Endothelial cell of umbilical vein (primary cell): Measurements from ENCODE around the gene ATP8A2. TPM values are rescaled to one million over a fixed set of nuclear protein-coding genes. Genes with fewer than 3 reads are reported as not detected.

Source experiments
- BruUV-seq: library from RNA; stranded (reverse); fragments of 400-500 nt; replicated peaks from 2 replicates; lab custom pipeline; 2021; lab: Mats Ljungman, UMichigan
- CTCF ChIA-PET: fragments of 300-600, 350-600 bp; sonication (Branson Sonifier 250); formaldehyde crosslinking; loops from one replicate; lab custom pipeline; 2021; ENCODE audit warnings: antibody characterized with exemption, inconsistent platforms; lab: Charles Lee
- POLR2A ChIA-PET: fragments of 300-600, 350-600 bp; sonication (Branson Sonifier 250); formaldehyde crosslinking; loops from one replicate; lab custom pipeline; 2021; ENCODE audit warnings: antibody characterized with exemption, inconsistent platforms; lab: Charles Lee
- DNase-seq: peaks from one replicate; pipeline ENCODE4 v3.0.0-alpha.2; 2011; ENCODE audit warnings: low read depth, low spot score
- FAIRE-seq: peaks from 2 replicates; lab custom pipeline; 2011; peaks lifted over from hg19 to GRCh38; lab: Jason Lieb, UNC
- H2AFZ ChIP-seq: 2 replicates; pipeline ENCODE4 v1.6.0; 2012; ENCODE audit warnings: low read depth, low read length, control low read depth, inconsistent platforms
- H3K27ac ChIP-seq: 2 replicates; pipeline ENCODE4 v1.5.1; 2011; ENCODE audit warnings: low read depth, mild to moderate bottlenecking, control low read depth, low read length, moderate library complexity; ENCODE audit not compliant: insufficient read depth
- H3K27me3 ChIP-seq, 2 experiments: 2 replicates each; pipeline versions ENCODE4 v1.6.0 to v1.6.1; 2011; ENCODE audit warnings: low read length in 2 of 2, mixed read lengths in 1 of 2; ENCODE audit not compliant: control insufficient read depth in 2 of 2, insufficient read depth in 2 of 2
- H3K36me3 ChIP-seq, 2 experiments: 2 replicates in 1 of 2; 3 replicates in 1 of 2; pipeline ENCODE4 v1.5.1; 2011; ENCODE audit warnings: low read length in 2 of 2, mild to moderate bottlenecking in 1 of 2, moderate library complexity in 1 of 2; ENCODE audit not compliant: control insufficient read depth in 2 of 2, insufficient read depth in 2 of 2; ENCODE audit errors: extremely low read depth in 1 of 2
- H3K4me1 ChIP-seq: 3 replicates; pipeline ENCODE4 v1.5.1; 2011; ENCODE audit warnings: mild to moderate bottlenecking, low read length; ENCODE audit not compliant: control insufficient read depth, insufficient read depth; ENCODE audit errors: extremely low read depth
- H3K4me2 ChIP-seq: 2 replicates; pipeline ENCODE4 v1.6.1; 2011; ENCODE audit warnings: low read length, control low read depth, mixed read lengths; ENCODE audit not compliant: insufficient read depth
- H3K4me3 ChIP-seq, 3 experiments: fragments of 200-600 bp in 1 of 3; sonication (generic), shearing (Covaris generic) in 1 of 3; replicated peaks in 1 of 3; 2 replicates each; pipeline ENCODE4 v1.5.1; 2011 to 2016; ENCODE audit warnings: control low read depth in 3 of 3, low read length in 3 of 3, mild to moderate bottlenecking in 2 of 3, inconsistent platforms in 1 of 3, low read depth in 1 of 3, moderate library complexity in 1 of 3; ENCODE audit not compliant: insufficient read depth in 1 of 3
- H3K79me2 ChIP-seq: 2 replicates; pipeline ENCODE4 v1.6.0; 2012; ENCODE audit warnings: low read length, inconsistent platforms; ENCODE audit not compliant: control insufficient read depth, insufficient read depth
- H3K9ac ChIP-seq: replicated peaks from 2 replicates; pipeline ENCODE3; 2011; ENCODE audit warnings: low read length, control low read depth; ENCODE audit not compliant: insufficient read depth; ENCODE audit errors: extremely low read depth
- H3K9me1 ChIP-seq: replicated peaks from 3 replicates; pipeline ENCODE4 v1.6.0; 2011; ENCODE audit warnings: mild to moderate bottlenecking, low read length; ENCODE audit not compliant: control insufficient read depth, insufficient read depth; ENCODE audit errors: extremely low read depth
- H3K9me3 ChIP-seq: replicated peaks from 2 replicates; pipeline ENCODE4 v1.5.1; 2012; ENCODE audit warnings: low read length, inconsistent platforms; ENCODE audit not compliant: control insufficient read depth, insufficient read depth
- H4K20me1 ChIP-seq: replicated peaks from 2 replicates; pipeline ENCODE3; 2011; ENCODE audit warnings: mild to moderate bottlenecking, low read length; ENCODE audit not compliant: control insufficient read depth, insufficient read depth; ENCODE audit errors: extremely low read depth
- EZH2 ChIP-seq: IDR thresholded peaks from 2 replicates; pipeline ENCODE4 v1.6.1; 2012; ENCODE audit warnings: borderline replicate concordance, low read depth, mild to moderate bottlenecking, moderate library complexity, low read length, inconsistent platforms; ENCODE audit not compliant: severe bottlenecking
- GATA2 ChIP-seq: IDR thresholded peaks from 2 replicates; pipeline ENCODE4 v1.7.0; 2011; ENCODE audit warnings: low read depth, mild to moderate bottlenecking, moderate library complexity, mixed read lengths, low read length; ENCODE audit not compliant: insufficient read length, insufficient read depth
- JUN ChIP-seq: IDR thresholded peaks from 2 replicates; pipeline ENCODE4 v1.6.1; 2011; ENCODE audit warnings: borderline replicate concordance, low read depth; ENCODE audit not compliant: insufficient read length, insufficient read depth
- MYC ChIP-seq: IDR thresholded peaks from one replicate; pipeline ENCODE4 v1.6.1; 2011; ENCODE audit warnings: mild to moderate bottlenecking, low read depth, low read length
- POLR2A ChIP-seq: IDR thresholded peaks from 2 replicates; pipeline ENCODE4 v1.6.1; 2012; ENCODE audit warnings: low read depth, mild to moderate bottlenecking, control low read depth, low read length
- POLR2AphosphoS5 ChIP-seq: IDR thresholded peaks from 2 replicates; pipeline ENCODE4 v1.6.1; 2012; ENCODE audit warnings: low read depth, mild to moderate bottlenecking, control low read depth, low read length, moderate library complexity; ENCODE audit not compliant: insufficient read depth
- dilution Hi-C: fragments of 300-500 bp; cut with MboI; formaldehyde crosslinking; loops from one replicate; pipeline ENCODE4 v1.15.0; 2019; ENCODE audit warnings: low sequenced_read_pairs; ENCODE audit not compliant: extremely low pct_ligation_motif_present
- intact Hi-C: fragments of 100-400 bp; cut with micrococcal nuclease; formaldehyde crosslinking; loops from one replicate; pipeline ENCODE4 v1.10.0; 2022
- polyA plus RNA-seq, 4 experiments: library from polyadenylated mRNA; depleted of rRNA in 3 of 4; stranded (reverse) in 3 of 4; unstranded in 1 of 4; fragments of >200 nt; gene quantifications; 2 replicates each; pipeline versions ENCODE4 v1.2.1 to v1.2.3, GENCODE V29; 2011 to 2012; ENCODE audit warnings: missing spikeins in 1 of 4
- total RNA-seq: library from RNA; stranded (reverse); gene quantifications from 2 replicates; pipeline ENCODE4 v1.2.3, GENCODE V29; 2021
- TF ChIP-seq, protein P1 (sequence below), 2 donors: IDR thresholded peaks; 1 replicate in 1 of 2; 2 replicates in 1 of 2; pipeline ENCODE4 v1.5.1; 2011; ENCODE audit warnings: low read length in 2 of 2, mild to moderate bottlenecking in 2 of 2, moderate library complexity in 2 of 2, control low read depth in 1 of 2, inconsistent platforms in 1 of 2, low read depth in 1 of 2; ENCODE audit not compliant: insufficient read depth in 1 of 2; ENCODE audit errors: extremely low read depth in 1 of 2

The ATP8A2 gene
- total and polyA plus RNA-seq, 2 donors (not counting 3 experiments of a cell fraction or from before 2014, with no cell fraction given): 0.11 to 0.49 TPM

DNA sequence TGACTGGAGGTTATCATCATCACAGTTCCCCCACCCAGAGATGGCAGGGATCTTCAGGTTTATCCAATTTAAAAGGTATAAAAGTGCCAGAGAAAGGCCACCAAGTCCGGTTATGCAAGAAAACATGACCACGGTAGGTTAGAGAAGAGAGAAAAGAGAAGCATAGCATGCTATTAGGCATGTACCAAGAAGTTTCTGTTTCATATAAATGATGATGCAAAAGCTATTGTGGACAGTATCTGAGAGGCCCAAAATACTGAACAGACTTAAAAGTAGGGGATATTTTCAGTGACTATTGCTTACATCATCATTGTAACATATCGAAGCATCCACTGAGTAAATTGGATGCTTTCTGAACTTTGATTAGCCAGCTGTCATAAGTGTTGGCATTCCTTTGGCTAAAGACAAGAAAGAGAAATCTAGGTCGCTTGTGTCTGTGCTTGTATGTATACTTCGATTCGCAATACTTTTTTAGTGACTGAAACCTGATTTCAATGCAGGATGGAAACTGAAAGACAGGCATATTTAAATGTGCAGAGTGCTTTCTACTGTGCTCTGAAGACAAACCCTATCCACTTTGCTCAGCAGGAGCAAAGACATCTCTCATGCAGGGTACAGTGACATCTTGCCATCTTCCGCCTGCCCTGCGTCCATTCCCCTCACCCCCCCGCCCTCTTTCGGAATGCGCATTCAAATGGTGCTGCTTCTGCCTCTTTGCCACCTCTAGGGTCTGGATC lies 499.8 kb downstream of the ATP8A2 start:
- no peaks in the 10 kb centered on the region for H3K9me3 ChIP-seq
- peaks cover 0 to 2% of the 10 kb centered on the region in 2 experiments for H3K27me3 ChIP-seq
- no TSS peak for BruUV-seq
- H3K79me2 ChIP-seq: no peaks in the 10 kb centered on the region
- TF ChIP-seq POLR2AphosphoS5 (no peak), EZH2 (no peak), JUN (no peak), POLR2A (no peak), GATA2 (no peak), MYC (no peak)
- TF ChIP-seq, protein P1, sequence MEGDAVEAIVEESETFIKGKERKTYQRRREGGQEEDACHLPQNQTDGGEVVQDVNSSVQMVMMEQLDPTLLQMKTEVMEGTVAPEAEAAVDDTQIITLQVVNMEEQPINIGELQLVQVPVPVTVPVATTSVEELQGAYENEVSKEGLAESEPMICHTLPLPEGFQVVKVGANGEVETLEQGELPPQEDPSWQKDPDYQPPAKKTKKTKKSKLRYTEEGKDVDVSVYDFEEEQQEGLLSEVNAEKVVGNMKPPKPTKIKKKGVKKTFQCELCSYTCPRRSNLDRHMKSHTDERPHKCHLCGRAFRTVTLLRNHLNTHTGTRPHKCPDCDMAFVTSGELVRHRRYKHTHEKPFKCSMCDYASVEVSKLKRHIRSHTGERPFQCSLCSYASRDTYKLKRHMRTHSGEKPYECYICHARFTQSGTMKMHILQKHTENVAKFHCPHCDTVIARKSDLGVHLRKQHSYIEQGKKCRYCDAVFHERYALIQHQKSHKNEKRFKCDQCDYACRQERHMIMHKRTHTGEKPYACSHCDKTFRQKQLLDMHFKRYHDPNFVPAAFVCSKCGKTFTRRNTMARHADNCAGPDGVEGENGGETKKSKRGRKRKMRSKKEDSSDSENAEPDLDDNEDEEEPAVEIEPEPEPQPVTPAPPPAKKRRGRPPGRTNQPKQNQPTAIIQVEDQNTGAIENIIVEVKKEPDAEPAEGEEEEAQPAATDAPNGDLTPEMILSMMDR (IDR thresholded peaks at IDR 0.05; ENCODE audit: extremely low read depth in 1 of 2, insufficient read depth in 1 of 2, low read depth in 1 of 2, low read length in 2 of 2): no peak
- no peak overlapping the region for H2AFZ ChIP-seq
- no peaks in the 10 kb centered on the region for H3K9me1 ChIP-seq
- H3K4me3 ChIP-seq: no peak overlapping the region
- H3K4me1 ChIP-seq: no peaks in the 10 kb centered on the region
- no peak overlapping the region for H3K4me2 ChIP-seq
- ChIA-PET CTCF (no interaction called here), POLR2A (no interaction called here)
- H3K27ac ChIP-seq: no peak overlapping the region
- DNase-seq: no peak
- dilution Hi-C loops (no loop called here), intact Hi-C loops (no loop called here)
- no peak overlapping the region for H3K9ac ChIP-seq
- H4K20me1 ChIP-seq: no peaks in the 10 kb centered on the region
- no peaks in the 10 kb centered on the region for H3K36me3 ChIP-seq
- no peak for FAIRE-seq
